Measurements from ENCODE around the gene RNU6-8.

RNU6-8 gene

GRCh38 chr14:32202998-32203882 is at the start of gene RNU6-8:
TSS of gene RNU6-8 (minus strand) at chr14:32203269.
- DNase-seq (ENCODE audit: low read depth in 2 of 2): peak; percentile 76 to 78

GRCh38 chr14:32252030-32252670 is 49.1 kb upstream of the RNU6-8 start:
- DNase-seq (ENCODE audit: low read depth in 2 of 2): peak in 1 of 2 donors; percentile 30

GRCh38 chr14:32251530-32251929 is 48.5 kb upstream of the RNU6-8 start:
- no peak for DNase-seq (ENCODE audit: low read depth in 2 of 2)

- no peak for DNase-seq (ENCODE audit: low read depth in 2 of 2)
Measured at GRCh38 chr14:32250681-32251080, 47.6 kb upstream of the RNU6-8 start.

- no peak for DNase-seq (ENCODE audit: low read depth in 2 of 2)
Measured at GRCh38 chr14:32249780-32250179, 46.7 kb upstream of the RNU6-8 start.

GRCh38 chr14:32249371-32249770 is 46.3 kb upstream of the RNU6-8 start:
- no peak for DNase-seq (ENCODE audit: low read depth in 2 of 2)

- no peak for DNase-seq (ENCODE audit: low read depth in 2 of 2)
Measured at GRCh38 chr14:32246751-32247150, 43.7 kb upstream of the RNU6-8 start.

GRCh38 chr14:32244404-32244803 is 41.3 kb upstream of the RNU6-8 start:
- DNase-seq (ENCODE audit: low read depth in 2 of 2): no peak

- DNase-seq (ENCODE audit: low read depth in 2 of 2): no peak
Measured at GRCh38 chr14:32233260-32233659, 30.2 kb upstream of the RNU6-8 start.

GRCh38 chr14:32232481-32232880 is 29.4 kb upstream of the RNU6-8 start:
- DNase-seq (ENCODE audit: low read depth in 2 of 2): no peak

- no peak for DNase-seq (ENCODE audit: low read depth in 2 of 2)
Measured at GRCh38 chr14:32230695-32231280, 27.7 kb upstream of the RNU6-8 start.

- DNase-seq (ENCODE audit: low read depth in 2 of 2): no peak
Measured at GRCh38 chr14:32230181-32230580, 27.1 kb upstream of the RNU6-8 start.

GRCh38 chr14:32226056-32226455 is 23.0 kb upstream of the RNU6-8 start:
- no peak for DNase-seq (ENCODE audit: low read depth in 2 of 2)

- no peak for DNase-seq (ENCODE audit: low read depth in 2 of 2)
Measured at GRCh38 chr14:32225378-32225920, 22.4 kb upstream of the RNU6-8 start.

GRCh38 chr14:32224737-32225377 is 21.8 kb upstream of the RNU6-8 start:
- DNase-seq (ENCODE audit: low read depth in 2 of 2): no peak

- DNase-seq (ENCODE audit: low read depth in 2 of 2): no peak
Measured at GRCh38 chr14:32217301-32217700, 14.2 kb upstream of the RNU6-8 start.

GRCh38 chr14:32212833-32213232 is 9.8 kb upstream of the RNU6-8 start:
- DNase-seq (ENCODE audit: low read depth in 2 of 2): no peak

GRCh38 chr14:32211068-32211404 is 8.0 kb upstream of the RNU6-8 start:
- DNase-seq (ENCODE audit: low read depth in 2 of 2): no peak

GRCh38 chr14:32209471-32209870 is 6.4 kb upstream of the RNU6-8 start:
- DNase-seq (ENCODE audit: low read depth in 2 of 2): no peak

- no peak for DNase-seq (ENCODE audit: low read depth in 2 of 2)
Measured at GRCh38 chr14:32208490-32208889, 5.4 kb upstream of the RNU6-8 start.

- DNase-seq (ENCODE audit: low read depth in 2 of 2): no peak
Measured at GRCh38 chr14:32206552-32206951, 3.5 kb upstream of the RNU6-8 start.

- no peak for DNase-seq (ENCODE audit: low read depth in 2 of 2)
Measured at GRCh38 chr14:32205984-32206383, 2.9 kb upstream of the RNU6-8 start.

Measured in stimulated activated CD4-positive, alpha-beta T cell treated with anti-CD3 and anti-CD28 coated beads, Interleukin-4, amount 100 ng/mL, for 48 hours (primary cell).